Ovary (tissue), 9 donors: ENCODE results near the gene DTX4. TPM values are rescaled to one million over a fixed set of nuclear protein-coding genes. Genes with fewer than 3 reads are reported as not detected.

Source experiments
- DNase-seq, 5 donors: peaks; one replicate each; pipeline ENCODE4 v3.0.0-alpha.2; 2019 to 2020
- H3K27ac ChIP-seq, 2 donors: fragments of 200-600 bp; one replicate each; pipeline versions ENCODE4 v1.5.1 to v1.8.0; 2019 to 2022
- H3K27me3 ChIP-seq: fragments of 200-600 bp; one replicate; pipeline ENCODE4 v1.8.0; 2022
- H3K36me3 ChIP-seq: fragments of 200-600 bp; sonication (generic); one replicate; pipeline ENCODE4 v1.5.1; 2019
- H3K4me1 ChIP-seq: one replicate; pipeline ENCODE4 v1.8.1; 2013; ENCODE audit warnings: mild to moderate bottlenecking, moderate library complexity; ENCODE audit not compliant: insufficient read depth
- H3K4me3 ChIP-seq: fragments of 200-600 bp; sonication (generic); one replicate; pipeline ENCODE4 v1.5.1; 2017
- H3K9me3 ChIP-seq, 2 donors: fragments of 200-600 bp in 1 of 2; sonication (generic) in 1 of 2; one replicate each; pipeline versions ENCODE4 v1.5.1 to v1.8.1; 2013 to 2019; ENCODE audit warnings: mild to moderate bottlenecking in 1 of 2, moderate library complexity in 1 of 2
- EP300 ChIP-seq: sonication (generic); formaldehyde crosslinking; IDR thresholded peaks from one replicate; pipeline ENCODE4 v1.6.1; 2017; ENCODE audit warnings: antibody characterized with exemption
- POLR2A ChIP-seq: fragments of 450-650 bp; IDR thresholded peaks from one replicate; pipeline ENCODE4 v1.6.1; 2017; ENCODE audit warnings: antibody characterized with exemption, mild to moderate bottlenecking, moderate library complexity
- WGBS, 3 donors: extraction: QIAGEN DNeasy Blood & Tissue Kit in 1 of 3; methylation state at CpG; one replicate each; pipeline versions ENCODE4 v1.1.5 to v1.1.7; 2013 to 2017; 5-methylcytosine and 5-hydroxymethylcytosine counted together
- intact Hi-C, 4 donors: fragments of 100-400 bp; cut with DNase I; formaldehyde crosslinking; loops; one replicate each; pipeline versions ENCODE4 v1.11.0 to v1.15.1; 2022 to 2023
- polyA plus RNA-seq, 2 donors: library from polyadenylated mRNA; stranded (reverse); fragments of 200-250 nt in 1 of 2; fragments of 350-450 nt in 1 of 2; fragmentation: Illumina TruSeq in 1 of 2; extraction: RNeasy Lipid Tissue Mini Kit (QIAGEN cat#74804) in 1 of 2; gene quantifications; one replicate each; pipeline ENCODE4 v1.2.3, GENCODE V29; 2013 to 2014
- total RNA-seq, 7 donors: library from RNA; depleted of rRNA in 2 of 7; stranded (reverse); fragments of >200 nt in 2 of 7; fragmentation: NEBNext Ultra II Directional in 3 of 7; extraction: Animal tissue kit (Norgen Biotek cat#: 25700) in 3 of 7; gene quantifications; one replicate each; pipeline versions ENCODE4 v1.1.0 to v1.2.4, GENCODE V29; 2016 to 2023
- TF ChIP-seq, protein P1 (sequence below), 3 donors: fragments of 450-650 bp in 2 of 3; fragments of 200-600 bp in 1 of 3; IDR thresholded peaks; one replicate each; pipeline versions ENCODE4 v1.5.1 to v1.8.0; 2016 to 2022; ENCODE audit warnings: antibody characterized with exemption in 3 of 3, mild to moderate bottlenecking in 1 of 3
- donor health status: DM: no; HTN: no; CAD: no; lungs with moderate emphysema.
- donor health status: DM: no; HTN: no; CAD: no.
- donor health status: Bipolar disorder and iron deficiency.
- donor health status: DM: yes; HTN: yes; CAD: no.
- donor health status: DM: no; HTN: no; CAD: no.
- donor health status: DM: yes; HTN: yes; CAD: no.

Gene DTX4
- total and polyA plus RNA-seq, 9 donors, result 6.1 to 21.5 (median 16.9) TPM

GRCh38 chr11:59196777-59197176 is 24.8 kb downstream of the DTX4 start:
- TF ChIP-seq EP300 (no peak), POLR2A (no peak)
- TF ChIP-seq, protein P1, sequence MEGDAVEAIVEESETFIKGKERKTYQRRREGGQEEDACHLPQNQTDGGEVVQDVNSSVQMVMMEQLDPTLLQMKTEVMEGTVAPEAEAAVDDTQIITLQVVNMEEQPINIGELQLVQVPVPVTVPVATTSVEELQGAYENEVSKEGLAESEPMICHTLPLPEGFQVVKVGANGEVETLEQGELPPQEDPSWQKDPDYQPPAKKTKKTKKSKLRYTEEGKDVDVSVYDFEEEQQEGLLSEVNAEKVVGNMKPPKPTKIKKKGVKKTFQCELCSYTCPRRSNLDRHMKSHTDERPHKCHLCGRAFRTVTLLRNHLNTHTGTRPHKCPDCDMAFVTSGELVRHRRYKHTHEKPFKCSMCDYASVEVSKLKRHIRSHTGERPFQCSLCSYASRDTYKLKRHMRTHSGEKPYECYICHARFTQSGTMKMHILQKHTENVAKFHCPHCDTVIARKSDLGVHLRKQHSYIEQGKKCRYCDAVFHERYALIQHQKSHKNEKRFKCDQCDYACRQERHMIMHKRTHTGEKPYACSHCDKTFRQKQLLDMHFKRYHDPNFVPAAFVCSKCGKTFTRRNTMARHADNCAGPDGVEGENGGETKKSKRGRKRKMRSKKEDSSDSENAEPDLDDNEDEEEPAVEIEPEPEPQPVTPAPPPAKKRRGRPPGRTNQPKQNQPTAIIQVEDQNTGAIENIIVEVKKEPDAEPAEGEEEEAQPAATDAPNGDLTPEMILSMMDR (IDR thresholded peaks at IDR 0.05), result no peak
- intact Hi-C loops, result no loop called here
- no peak for DNase-seq
- 90 to 96% (median 93%) methylated on average over 2 of the region's 2 CpGs for WGBS, 3 donors
- Histone ChIP-seq H3K36me3 (no peaks in the 10 kb centered on the region), H3K27me3 (no peaks in the 10 kb centered on the region), H3K9me3 (no peaks in the 10 kb centered on the region), H3K4me3 (no peak overlapping the region), H3K4me1 (peaks cover 6% of the 10 kb centered on the region), H3K27ac (no peak overlapping the region)

DNA sequence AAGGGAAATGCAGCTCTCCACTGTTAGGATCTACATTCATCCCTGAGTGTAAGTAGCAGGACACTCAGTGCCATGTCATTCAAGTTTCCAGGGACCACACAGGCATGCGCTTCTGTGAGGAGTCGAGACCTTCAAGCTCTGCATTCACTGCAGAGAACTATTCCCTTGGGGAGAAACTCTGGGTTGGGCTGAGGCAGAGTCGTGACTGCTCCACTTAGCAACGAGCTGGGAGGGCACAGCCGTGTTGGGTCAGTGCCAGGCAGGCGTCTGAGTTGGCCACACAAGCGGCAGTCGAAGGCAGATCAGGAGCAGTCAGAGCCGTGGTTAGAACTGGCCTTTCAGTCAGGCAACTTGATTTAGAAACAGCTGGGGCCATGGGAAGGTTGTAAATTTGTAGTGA is 26.1 kb downstream of the DTX4 start:
- 21 to 25% (median 24%) methylated on average over 9 of the region's 9 CpGs for WGBS, 3 donors
- Histone ChIP-seq H3K27me3 (no peaks in the 10 kb centered on the region), H3K4me3 (no peak overlapping the region), H3K36me3 (no peaks in the 10 kb centered on the region), H3K27ac (no peak overlapping the region), H3K9me3 (no peaks in the 10 kb centered on the region), H3K4me1 (peaks cover 6% of the 10 kb centered on the region)
- TF ChIP-seq, protein P1 (IDR thresholded peaks at IDR 0.05), result no peak
- TF ChIP-seq POLR2A, result no peak
- TF ChIP-seq EP300, result no peak
- DNase-seq, result peak; percentile 60 to 84 (median 66)
- intact Hi-C loops, result no loop called here

DNA sequence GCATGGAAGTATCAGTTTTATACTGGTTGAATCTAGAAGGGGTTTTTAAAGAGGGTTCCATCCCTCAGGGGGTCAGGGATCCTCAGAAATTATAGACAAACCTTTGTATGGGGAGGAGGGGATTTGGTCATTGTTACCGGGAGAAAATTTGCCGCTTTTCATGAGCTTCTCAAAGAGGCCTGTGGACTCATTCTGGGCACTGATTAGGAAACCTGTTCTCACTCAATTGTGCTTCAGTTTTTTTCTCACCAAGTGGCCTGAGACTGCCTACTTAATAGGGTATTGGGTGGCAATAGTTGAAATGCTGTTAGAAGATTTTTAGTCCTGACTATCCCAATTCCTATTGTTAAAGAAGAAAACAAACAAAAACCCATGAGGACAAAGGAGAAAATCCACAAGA is 26.8 kb downstream of the DTX4 start:
- Histone ChIP-seq H3K4me3 (no peak overlapping the region), H3K9me3 (no peaks in the 10 kb centered on the region), H3K4me1 (peaks cover 6% of the 10 kb centered on the region), H3K27ac (no peak overlapping the region), H3K36me3 (no peaks in the 10 kb centered on the region), H3K27me3 (no peaks in the 10 kb centered on the region)
- intact Hi-C loops, result no loop called here
- 91 to 96% (median 95%) methylated on average over 2 of the region's 2 CpGs for WGBS, 3 donors
- no peak for DNase-seq
- TF ChIP-seq EP300 (no peak), POLR2A (no peak)
- TF ChIP-seq, protein P1 (IDR thresholded peaks at IDR 0.05), result no peak

- WGBS, 3 donors, result 32 to 50% (median 50%) methylated on average over 14 of the region's 14 CpGs
- no peak overlapping the region for H3K27ac ChIP-seq
- DNase-seq, result no peak
- no peaks in the 10 kb centered on the region for H3K9me3 ChIP-seq
- H3K27me3 ChIP-seq, result no peaks in the 10 kb centered on the region
- H3K4me1 ChIP-seq, result peaks cover 6% of the 10 kb centered on the region
- no peaks in the 10 kb centered on the region for H3K36me3 ChIP-seq
- intact Hi-C loops, result loop anchor here in 1 of 4 donors (10.0 kb wide), 1 partner anchor 85 kb away; no protein-coding TSS in a partner anchor
- H3K4me3 ChIP-seq, result no peak overlapping the region
- no peak for TF ChIP-seq EP300
- TF ChIP-seq, protein P1 (IDR thresholded peaks at IDR 0.05), result no peak
- no peak for TF ChIP-seq POLR2A
Measured at GRCh38 chr11:59199546-59200422, 27.9 kb downstream of the DTX4 start.
